BE2C (cell line): ENCODE results near the gene FAM171A2.

Experiments used
- DNase-seq: peaks from one replicate; pipeline ENCODE4 v3.0.0-alpha.2; 2020
- H3K27me3 ChIP-seq: fragments of 250-450 bp; sonication (Bioruptor Pico); 2 replicates; pipeline ENCODE4 v1.5.1; 2020; ENCODE audit warnings: mild to moderate bottlenecking
- H3K36me3 ChIP-seq: fragments of 250-450 bp; sonication (Bioruptor Pico); 2 replicates; pipeline ENCODE4 v1.5.1; 2020; ENCODE audit warnings: mild to moderate bottlenecking
- H3K4me1 ChIP-seq: fragments of 250-450 bp; sonication (Bioruptor Pico); 2 replicates; pipeline ENCODE4 v1.5.1; 2020
- H3K4me3 ChIP-seq: 2 replicates; pipeline ENCODE4 v1.5.1; 2011; ENCODE audit warnings: low read depth, low read length
- H3K9me3 ChIP-seq: fragments of 250-450 bp; sonication (Bioruptor Pico); 2 replicates; pipeline ENCODE4 v1.5.1; 2020
- CTCF ChIP-seq: IDR thresholded peaks from 2 replicates; pipeline ENCODE4 v1.5.1; 2012; ENCODE audit warnings: mild to moderate bottlenecking, low read depth, low read length

FAM171A2 gene

GRCh38 chr17:44310188-44310587 is 53.5 kb downstream of the FAM171A2 start:
- TF ChIP-seq CTCF: no peak
- Histone ChIP-seq H3K36me3 (peaks cover 2% of the 10 kb centered on the region; the same call in 1 of the 2 replicates), H3K9me3 (no peaks in the 10 kb centered on the region), H3K4me3 (peak overlapping the region; percentile 11; the same call in 1 of the 2 replicates), H3K27me3 (no peaks in the 10 kb centered on the region), H3K4me1 (peaks cover 6% of the 10 kb centered on the region)
- DNase-seq: no peak

- no peak for DNase-seq
- peaks cover 2% of the 10 kb centered on the region; the same call in 1 of the 2 replicates for H3K36me3 ChIP-seq
- H3K9me3 ChIP-seq: no peaks in the 10 kb centered on the region
- H3K4me1 ChIP-seq: peaks cover 6% of the 10 kb centered on the region
- peak overlapping the region; percentile 67 for H3K4me3 ChIP-seq
- no peak for TF ChIP-seq CTCF
- no peaks in the 10 kb centered on the region for H3K27me3 ChIP-seq
Observed at GRCh38 chr17:44309472-44309871, 54.2 kb downstream of the FAM171A2 start.

- H3K4me1 ChIP-seq: peaks cover 6% of the 10 kb centered on the region
- H3K36me3 ChIP-seq: peaks cover under 1% of the 10 kb centered on the region; the same call in 1 of the 2 replicates
- H3K9me3 ChIP-seq: no peaks in the 10 kb centered on the region
- no peak for DNase-seq
- H3K27me3 ChIP-seq: no peaks in the 10 kb centered on the region
- no peak for TF ChIP-seq CTCF
- H3K4me3 ChIP-seq: peak overlapping the region; percentile 67
Observed at GRCh38 chr17:44308865-44309264, 54.8 kb downstream of the FAM171A2 start.

GRCh38 chr17:44308320-44308818 is 55.3 kb downstream of the FAM171A2 start, which contains the start of gene RUNDC3A:
Gene RUNDC3A, plus strand, starts transcription at chr17:44308601. Its CDS starts 232 bp downstream, at chr17:44308833.
- DNase-seq: peak; percentile 95
- peaks cover 6% of the 10 kb centered on the region for H3K4me1 ChIP-seq
- H3K4me3 ChIP-seq: peak within 1 kb of the TSS; percentile 67
- no peak for TF ChIP-seq CTCF
- H3K36me3 ChIP-seq: no peaks in the 10 kb centered on the region
- H3K27me3 ChIP-seq: no peaks in the 10 kb centered on the region
- no peaks in the 10 kb centered on the region for H3K9me3 ChIP-seq

- H3K4me3 ChIP-seq: peak overlapping the region; percentile 67
Observed at GRCh38 chr17:44307387-44308186, 56.1 kb downstream of the FAM171A2 start.

More at GRCh38 chr17:44307387-44308186, 56.1 kb downstream of the FAM171A2 start:
- Histone ChIP-seq H3K9me3 (no peaks in the 10 kb centered on the region), H3K4me1 (peaks cover 6% of the 10 kb centered on the region), H3K36me3 (no peaks in the 10 kb centered on the region), H3K27me3 (no peaks in the 10 kb centered on the region)
- no peak for TF ChIP-seq CTCF
- DNase-seq: peak; percentile 92
